ENCODE results near the gene KCNAB3.

KCNAB3 gene

DNA sequence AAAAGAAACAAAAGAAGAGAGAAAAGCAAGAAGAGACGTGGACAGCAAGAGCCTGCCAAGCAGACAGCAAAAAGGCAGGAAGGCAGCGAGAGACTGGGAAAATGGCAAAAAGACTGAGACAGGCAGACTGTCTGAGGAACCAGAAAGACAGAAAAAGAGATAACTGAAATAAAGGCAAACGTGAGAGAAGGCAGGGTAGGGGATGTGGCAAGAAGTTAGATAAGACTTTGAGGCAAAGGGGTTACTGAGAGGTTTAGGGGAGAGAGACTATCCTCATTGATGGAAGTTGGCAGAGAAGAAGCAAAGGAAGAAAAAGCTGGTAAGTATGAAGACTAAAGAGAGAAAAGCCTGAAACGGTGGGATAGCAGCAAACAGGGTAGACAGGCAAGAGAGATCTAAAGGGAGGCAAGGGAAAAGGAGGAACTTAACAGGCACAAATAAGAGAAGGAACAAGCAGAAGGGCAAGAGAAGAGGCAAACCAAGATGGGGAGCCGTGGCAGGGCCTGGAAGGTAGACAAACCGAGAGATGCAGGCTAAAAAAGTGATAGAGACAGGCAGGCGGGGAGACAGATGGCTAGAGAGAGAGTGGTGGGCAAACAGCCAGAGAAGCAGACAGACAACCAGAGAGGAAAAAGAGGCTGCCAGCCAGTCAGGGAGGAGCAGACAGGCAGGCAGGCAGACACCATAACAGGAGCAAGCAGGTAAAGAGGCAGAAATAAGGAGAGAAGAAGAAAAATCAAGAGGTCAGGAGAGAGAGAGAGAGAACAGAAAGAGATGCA, 48.2 kb downstream of the KCNAB3 start:
- in situ Hi-C loops (cut with MboI; ENCODE audit: low sequenced_read_pairs) = no loop called here

DNA sequence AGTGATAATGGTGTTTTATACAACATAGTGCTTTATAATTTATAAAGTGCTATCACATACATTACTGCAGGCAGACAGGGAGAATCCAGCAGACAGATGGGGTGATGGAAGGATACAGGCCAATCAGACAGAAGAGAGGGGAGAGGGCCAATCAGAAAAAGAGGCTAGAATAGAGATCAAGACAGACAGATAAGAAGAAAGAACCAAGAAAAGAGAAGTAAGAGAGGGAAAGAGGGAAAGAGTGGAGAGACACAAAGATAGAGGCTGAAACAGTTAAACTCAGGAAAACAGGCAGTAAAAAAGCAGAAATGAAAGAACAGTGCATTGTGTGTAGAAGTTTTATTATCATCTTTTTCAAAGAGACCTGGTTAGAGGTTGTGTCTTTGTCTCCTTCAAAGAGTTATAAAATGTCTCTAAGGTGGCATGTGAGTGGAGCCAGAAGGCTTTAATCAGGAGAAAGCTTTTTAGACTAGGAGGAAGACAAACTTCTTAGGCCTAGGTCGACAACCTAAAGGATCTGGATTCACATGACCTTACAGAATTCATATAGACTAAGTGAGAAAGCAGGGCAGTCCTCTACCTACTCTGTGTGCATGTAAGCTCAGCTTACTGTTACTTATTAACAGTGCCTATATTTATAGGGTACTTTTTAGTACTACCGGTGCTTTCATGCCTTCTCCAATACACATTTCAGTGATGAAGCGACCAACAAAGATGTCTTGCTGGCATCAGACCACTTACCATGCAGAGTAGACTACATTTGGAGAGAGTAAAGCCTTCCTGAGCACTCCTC, 49.4 kb downstream of the KCNAB3 start:
- in situ Hi-C loops (cut with MboI; ENCODE audit: low sequenced_read_pairs) = no loop called here

DNA sequence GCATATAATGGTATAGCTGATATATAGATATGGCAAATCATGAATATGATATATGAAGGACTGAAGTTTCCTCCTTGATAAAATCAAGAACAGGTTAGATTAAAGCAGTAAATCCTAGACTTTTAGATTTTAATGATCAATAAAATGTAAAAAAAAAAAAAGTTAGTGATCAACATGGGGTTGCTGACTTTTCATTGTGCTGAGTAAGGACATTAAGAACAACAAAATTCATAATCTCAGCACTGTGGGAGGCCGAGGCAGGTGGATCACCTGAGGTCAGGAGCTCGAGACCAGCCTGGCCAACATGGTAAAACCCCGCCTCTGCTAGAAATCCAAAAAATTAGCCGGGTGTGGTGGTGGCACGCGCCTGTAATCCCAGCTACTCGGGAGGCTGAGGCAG, 51.4 kb downstream of the KCNAB3 start:
- in situ Hi-C loops (cut with MboI; ENCODE audit: low sequenced_read_pairs) = no loop called here

GRCh38 chr17:7875804-7876370, 53.8 kb downstream of the KCNAB3 start:
- in situ Hi-C loops (cut with MboI; ENCODE audit: low sequenced_read_pairs) = no loop called here

GRCh38 chr17:7873051-7873450, 56.6 kb downstream of the KCNAB3 start:
- in situ Hi-C loops (cut with MboI; ENCODE audit: low sequenced_read_pairs) = no loop called here
